GM19023 (cell line): Measurements from ENCODE around the gene CLIP4.
"Not testable (repeated sequence)": the region's sequence is repeated elsewhere in the genome, so short reads cannot be mapped to it uniquely, and the experiment has no call there.

Source experiments
- ATAC-seq: cut with Tn5 transposase; IDR thresholded peaks from one replicate; pipeline ENCODE4 v1.9.1; 2021; ENCODE audit warnings: mild to moderate bottlenecking, moderate library complexity; ENCODE audit not compliant: unreplicated experiment

CLIP4 gene

GRCh38 chr2:29100564-29100963 is 14.7 kb upstream of the CLIP4 start:
- ATAC-seq, result no peak

- ATAC-seq, result no peak
Measured at GRCh38 chr2:29104688-29105087, 10.5 kb upstream of the CLIP4 start.

- no peak for ATAC-seq
Measured at GRCh38 chr2:29105375-29105774, 9.8 kb upstream of the CLIP4 start.

- ATAC-seq, result no peak
Measured at GRCh38 chr2:29106256-29106655, 9.0 kb upstream of the CLIP4 start.

- ATAC-seq, result no peak
Measured at GRCh38 chr2:29106980-29107388, 8.2 kb upstream of the CLIP4 start.

- not testable (repeated sequence) for ATAC-seq
Measured at GRCh38 chr2:29107547-29107946, 7.7 kb upstream of the CLIP4 start.

GRCh38 chr2:29108225-29108624 is 7.0 kb upstream of the CLIP4 start:
- ATAC-seq, result no peak

GRCh38 chr2:29109246-29109645 is 6.0 kb upstream of the CLIP4 start:
- ATAC-seq, result no peak

GRCh38 chr2:29110916-29111535 is 4.2 kb upstream of the CLIP4 start:
- no peak for ATAC-seq

- no peak for ATAC-seq
Measured at GRCh38 chr2:29112379-29112778, 2.8 kb upstream of the CLIP4 start.

GRCh38 chr2:29113027-29113686 is 2.1 kb upstream of the CLIP4 start:
- ATAC-seq, result no peak

GRCh38 chr2:29113891-29114321 is 1.3 kb upstream of the CLIP4 start:
- ATAC-seq, result no peak

GRCh38 chr2:29114586-29114945 is 649 bp upstream of the CLIP4 start:
- no peak for ATAC-seq

- peak; percentile 28 for ATAC-seq
Measured at GRCh38 chr2:29115797-29116781, 874 bp downstream of the CLIP4 start.

GRCh38 chr2:29117636-29118303 is 2.6 kb downstream of the CLIP4 start:
- no peak for ATAC-seq

GRCh38 chr2:29119211-29119610 is 4.0 kb downstream of the CLIP4 start:
- no peak for ATAC-seq

- ATAC-seq, result no peak
Measured at GRCh38 chr2:29120846-29121245, 5.6 kb downstream of the CLIP4 start.

- ATAC-seq, result no peak
Measured at GRCh38 chr2:29123617-29124349, 8.6 kb downstream of the CLIP4 start.

GRCh38 chr2:29124504-29124903 is 9.3 kb downstream of the CLIP4 start:
- no peak for ATAC-seq

GRCh38 chr2:29129586-29130281 is 14.5 kb downstream of the CLIP4 start:
- ATAC-seq, result peak; percentile 17
